ENCODE data around the gene LRRTM4.

DNA sequence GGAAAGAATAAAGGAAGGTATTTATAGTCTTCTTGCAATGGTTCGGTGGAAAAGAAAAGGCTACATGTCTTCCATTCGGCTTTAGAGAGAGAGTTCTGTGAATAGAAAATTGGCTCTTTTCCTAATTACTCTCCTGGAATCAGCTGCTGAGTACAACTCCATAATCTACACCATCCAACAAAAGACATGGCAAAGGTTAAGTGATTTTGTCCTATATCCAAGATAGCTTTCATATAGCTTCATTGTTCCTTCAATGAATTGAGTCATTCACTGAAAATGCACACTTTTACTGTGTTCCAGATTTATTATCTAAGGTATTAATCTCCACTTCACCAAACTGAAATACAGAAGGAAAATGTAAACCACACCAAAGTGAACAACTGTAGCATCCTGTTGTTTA lies 514.5 kb downstream of the LRRTM4 start:
- TF ChIP-seq, protein P1, sequence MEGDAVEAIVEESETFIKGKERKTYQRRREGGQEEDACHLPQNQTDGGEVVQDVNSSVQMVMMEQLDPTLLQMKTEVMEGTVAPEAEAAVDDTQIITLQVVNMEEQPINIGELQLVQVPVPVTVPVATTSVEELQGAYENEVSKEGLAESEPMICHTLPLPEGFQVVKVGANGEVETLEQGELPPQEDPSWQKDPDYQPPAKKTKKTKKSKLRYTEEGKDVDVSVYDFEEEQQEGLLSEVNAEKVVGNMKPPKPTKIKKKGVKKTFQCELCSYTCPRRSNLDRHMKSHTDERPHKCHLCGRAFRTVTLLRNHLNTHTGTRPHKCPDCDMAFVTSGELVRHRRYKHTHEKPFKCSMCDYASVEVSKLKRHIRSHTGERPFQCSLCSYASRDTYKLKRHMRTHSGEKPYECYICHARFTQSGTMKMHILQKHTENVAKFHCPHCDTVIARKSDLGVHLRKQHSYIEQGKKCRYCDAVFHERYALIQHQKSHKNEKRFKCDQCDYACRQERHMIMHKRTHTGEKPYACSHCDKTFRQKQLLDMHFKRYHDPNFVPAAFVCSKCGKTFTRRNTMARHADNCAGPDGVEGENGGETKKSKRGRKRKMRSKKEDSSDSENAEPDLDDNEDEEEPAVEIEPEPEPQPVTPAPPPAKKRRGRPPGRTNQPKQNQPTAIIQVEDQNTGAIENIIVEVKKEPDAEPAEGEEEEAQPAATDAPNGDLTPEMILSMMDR (optimal IDR thresholded peaks at IDR 0.05 in 1 of 3, IDR thresholded peaks at IDR 0.05 in 1 of 3, conservative IDR thresholded peaks at IDR 0.05 in 1 of 3; ENCODE audit: extremely low read depth in 1 of 3, insufficient read depth in 2 of 3, low read length in 3 of 3), result no peak
- TF ChIP-seq EZH2 (IDR thresholded peaks at IDR 0.05; ENCODE audit: low read length), result no peak
